Left lobe of liver (tissue), 2 donors: ENCODE data around the gene BCL6B. TPM values are rescaled to one million over a fixed set of nuclear protein-coding genes. Genes with fewer than 3 reads are reported as not detected.
A peak's percentile ranks its signal among the peaks of the same experiment; 100 is the strongest.
"Not testable (repeated sequence)": the region's sequence is repeated elsewhere in the genome, so short reads cannot be mapped to it uniquely, and the experiment has no call there.

Experiments used
- ATAC-seq: fragments of 200-7000 bp; cut with Tn5 transposase; one replicate; pipeline ENCODE4 v1.9.1; 2020; ENCODE audit warnings: mild to moderate bottlenecking, moderate library complexity
- DNase-seq: peaks from one replicate; pipeline ENCODE4 v3.0.0-alpha.2; 2020; ENCODE audit warnings: low spot score
- total RNA-seq: library from RNA; stranded (reverse); gene quantifications from one replicate; pipeline ENCODE4 v1.2.1, GENCODE V29; 2021
- donor health status: DM: no; HTN: no; CAD: no; lungs with moderate emphysema.
- donor health status: DM: no; HTN: yes; CAD: no.

BCL6B gene
- total RNA-seq, 1 donor from 2014 or later: 1.7 TPM

DNA sequence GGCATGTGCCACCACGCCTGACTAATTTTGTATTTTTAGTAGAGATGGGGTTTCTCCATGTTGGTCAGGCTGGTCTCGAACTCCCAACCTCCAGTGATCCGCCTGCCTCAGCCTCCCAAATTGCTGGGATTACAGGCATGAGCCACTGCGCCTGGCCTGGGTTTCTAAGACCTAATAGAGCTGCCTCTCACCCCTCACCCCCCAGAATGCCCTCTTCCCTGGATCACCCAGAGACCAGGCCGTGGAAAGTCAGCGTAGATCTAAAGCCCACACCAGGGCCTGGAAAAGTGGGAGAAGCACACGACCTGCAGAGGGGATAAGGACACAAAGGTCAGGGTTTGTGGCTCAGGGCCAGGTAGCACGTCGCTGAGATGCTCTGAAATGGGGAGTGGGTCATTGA is 27.7 kb downstream of the BCL6B start:
- not testable (repeated sequence) for DNase-seq, ATAC-seq

DNA sequence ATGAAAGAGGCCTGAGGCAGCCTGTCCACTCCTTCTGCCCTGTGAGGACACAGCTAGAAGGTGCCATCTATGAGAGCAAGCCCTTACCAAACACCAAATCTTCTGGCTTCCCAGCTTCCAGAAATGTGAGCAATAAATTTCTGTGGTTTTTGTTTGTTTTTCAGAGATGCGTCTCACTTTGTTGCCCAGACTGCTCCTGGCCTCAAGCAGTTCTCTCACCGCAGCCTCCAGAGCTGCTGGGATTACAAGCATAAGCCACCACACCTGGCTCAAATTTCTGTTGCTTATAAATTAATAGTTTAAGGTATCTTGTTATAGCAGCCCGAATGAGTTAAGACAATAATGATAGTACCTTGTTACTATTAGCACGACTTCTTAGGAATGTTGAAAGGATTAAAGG is 33.5 kb downstream of the BCL6B start:
- ATAC-seq (no peak), DNase-seq (no peak)

GRCh38 chr17:7058831-7059447 is 36.1 kb downstream of the BCL6B start:
- ATAC-seq (peak; percentile 32), DNase-seq (no peak)

DNA sequence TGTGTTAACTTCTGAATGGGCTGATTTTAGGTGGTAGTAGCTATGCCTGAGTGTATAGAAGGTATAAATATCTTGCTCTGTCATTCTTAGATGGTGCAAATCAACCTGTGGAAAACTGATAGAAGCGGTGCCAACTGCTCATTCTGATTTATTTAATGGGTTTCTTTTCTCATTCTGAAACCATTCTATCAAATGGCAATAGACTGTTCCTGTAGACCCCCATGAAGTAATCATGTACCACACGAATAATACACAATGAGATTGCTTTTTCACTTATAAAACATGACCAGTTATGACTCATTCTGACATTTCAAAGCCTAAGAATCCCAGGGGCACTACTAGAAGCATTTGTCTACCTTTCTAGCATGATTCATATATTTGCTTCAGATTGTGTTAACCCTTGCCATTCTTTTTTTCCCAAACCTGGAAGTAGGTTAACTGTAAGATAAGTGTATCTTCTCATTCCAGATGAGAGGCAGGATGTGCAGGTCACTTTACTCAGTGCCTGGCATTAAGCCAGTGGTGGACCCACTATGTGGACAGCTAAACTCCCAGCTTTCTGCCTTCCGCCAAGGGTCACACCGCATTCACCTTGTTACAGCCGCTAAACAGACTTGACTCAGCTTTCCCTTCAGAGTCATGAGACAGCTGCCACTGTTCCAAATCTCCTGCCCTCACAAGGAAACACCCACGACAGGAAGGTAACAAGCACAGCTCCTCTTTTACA is 37.5 kb downstream of the BCL6B start:
- DNase-seq (no peak), ATAC-seq (no peak)

DNA sequence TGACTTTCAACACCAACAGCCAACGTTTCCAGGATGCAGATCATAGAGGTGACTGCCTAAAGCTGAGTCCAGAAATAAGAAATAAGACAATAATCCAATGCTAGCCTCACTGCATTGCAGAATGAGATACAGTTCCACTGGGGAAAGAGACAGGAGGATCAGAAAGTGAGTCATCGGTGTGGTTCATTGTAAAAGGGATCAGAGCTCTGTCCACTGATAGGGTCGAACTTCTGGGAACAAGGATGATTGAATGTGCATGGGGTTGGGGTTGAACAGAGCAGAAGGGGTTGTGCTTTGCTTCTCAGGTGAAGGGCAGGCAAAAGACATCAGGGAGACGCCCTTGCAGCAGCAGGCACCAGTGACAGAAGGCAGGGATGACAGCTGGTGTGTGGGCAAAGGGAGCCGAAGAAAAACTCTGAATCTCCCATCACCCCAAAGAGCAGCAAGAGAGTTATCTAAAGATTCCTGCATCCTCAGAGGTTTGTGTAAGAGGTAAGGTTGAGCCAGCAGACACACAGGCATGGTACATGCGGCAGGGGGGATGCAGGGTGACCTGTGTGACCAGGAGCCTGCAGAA is 40.8 kb downstream of the BCL6B start:
- DNase-seq: no peak
- ATAC-seq: no peak

DNA sequence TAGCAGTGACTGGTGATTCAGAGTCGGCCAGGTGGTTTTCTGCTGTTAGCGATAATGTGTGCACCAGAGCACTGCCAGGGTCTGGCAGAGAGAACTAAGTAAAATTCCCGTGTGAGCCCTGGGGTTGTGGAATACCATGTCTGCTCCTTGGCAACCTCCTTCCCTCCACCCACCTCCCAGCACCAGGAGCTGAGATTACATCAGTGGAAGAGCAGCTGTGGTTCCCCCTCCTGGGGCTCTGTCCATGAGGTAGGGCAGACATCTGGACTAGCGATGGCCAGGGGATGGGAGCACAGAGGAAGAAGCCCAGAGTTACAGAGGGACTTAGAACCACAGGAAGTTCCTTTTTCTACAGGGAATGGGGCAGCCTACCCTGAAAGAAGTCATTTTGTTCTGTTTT is 41.4 kb downstream of the BCL6B start:
- ATAC-seq (no peak), DNase-seq (no peak)

- peak; percentile 79 for ATAC-seq
- no peak for DNase-seq
Observed at GRCh38 chr17:7067198-7067597, 44.3 kb downstream of the BCL6B start.

DNA sequence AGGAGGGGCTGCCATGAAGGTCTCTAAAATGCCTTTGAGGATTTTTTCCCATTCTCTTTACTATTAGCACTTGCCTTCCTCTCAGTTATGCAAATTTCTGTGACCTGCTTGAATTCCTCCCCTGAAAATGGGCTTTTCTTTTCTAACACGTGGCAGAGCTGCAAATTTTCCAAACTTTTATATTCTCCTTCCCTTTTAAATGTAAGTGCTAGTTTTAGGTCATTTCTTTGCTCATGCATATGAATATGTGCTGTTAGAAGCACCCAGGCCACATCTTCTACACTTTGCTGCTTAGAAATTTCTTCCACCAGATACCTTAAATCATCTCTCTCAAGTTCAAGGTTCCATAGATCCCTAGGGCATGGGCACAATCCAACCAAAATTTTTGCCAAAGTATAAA is 45.4 kb downstream of the BCL6B start:
- ATAC-seq (no peak), DNase-seq (no peak)

DNA sequence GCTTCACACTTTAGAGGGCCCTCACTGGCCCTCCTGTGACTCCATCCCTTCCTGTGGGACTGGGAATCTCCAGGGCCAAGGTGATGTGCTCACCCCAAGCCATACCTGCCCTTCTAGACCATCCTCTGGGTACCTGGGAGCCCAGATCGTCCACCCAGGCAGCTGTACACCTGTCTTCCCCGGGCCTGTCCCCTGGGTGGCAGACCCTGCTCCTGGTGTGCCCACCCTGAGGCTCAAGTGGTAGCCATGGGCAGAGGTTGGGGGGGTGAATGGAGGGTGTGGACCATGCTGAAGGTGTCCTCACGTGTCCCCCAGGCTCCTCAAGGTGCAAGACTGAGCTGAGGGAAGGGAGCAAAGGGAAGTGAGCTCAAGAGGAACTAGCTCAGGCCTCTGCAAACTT is 47.9 kb downstream of the BCL6B start:
- DNase-seq: no peak
- ATAC-seq: no peak

- DNase-seq (no peak), ATAC-seq (no peak)
Observed at GRCh38 chr17:7072406-7072805, 49.6 kb downstream of the BCL6B start.

DNA sequence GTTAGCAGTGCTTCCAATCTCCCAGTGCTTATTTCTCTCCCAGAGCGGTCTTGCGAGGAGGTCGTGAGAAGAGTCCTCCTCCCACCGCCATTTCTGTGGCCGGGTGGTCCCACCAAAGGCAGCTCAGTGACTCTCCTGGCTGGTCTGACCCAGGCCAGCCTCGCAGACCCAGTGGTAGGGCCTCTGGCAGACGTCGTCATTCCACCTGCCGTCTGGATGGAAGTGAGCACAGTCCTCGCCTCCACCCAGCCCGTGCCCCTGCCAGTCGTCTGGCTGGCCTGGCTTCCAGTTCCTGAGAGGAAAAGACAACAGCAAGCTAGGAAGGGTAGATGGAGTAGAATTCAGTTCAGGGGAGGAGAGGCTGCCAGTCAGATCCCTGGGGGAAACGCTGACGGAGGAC is 52.1 kb downstream of the BCL6B start:
- DNase-seq (no peak), ATAC-seq (no peak)

DNA sequence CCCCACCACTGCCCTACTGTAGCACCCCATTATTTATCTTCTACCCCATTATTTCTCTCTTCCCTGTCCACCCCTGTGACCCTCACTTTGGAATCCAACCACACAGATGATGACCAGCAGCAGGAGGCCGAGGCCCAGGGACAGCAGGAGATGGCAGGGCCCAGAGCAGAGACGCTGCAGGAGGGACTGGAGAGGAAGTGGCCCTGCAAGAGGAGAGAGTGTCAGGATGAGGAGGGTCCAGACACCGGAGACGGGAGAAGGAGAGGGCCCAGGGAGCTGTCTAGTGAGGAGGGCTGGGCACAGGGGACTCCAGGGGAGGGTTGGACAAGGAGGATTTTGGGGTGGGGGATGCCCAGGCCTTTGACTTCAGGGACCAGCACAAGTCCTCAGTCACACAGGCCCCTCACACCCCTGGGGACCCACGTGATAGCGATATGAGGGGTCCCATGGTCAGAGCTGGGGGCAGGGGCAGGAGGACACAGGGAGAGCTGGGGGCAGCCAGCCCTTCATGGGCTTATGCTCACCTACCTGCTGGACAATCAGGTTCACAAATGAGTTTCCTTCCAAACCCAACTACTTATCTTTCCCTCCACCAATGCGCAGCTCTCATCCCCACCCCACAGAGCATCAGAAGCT is 55.2 kb downstream of the BCL6B start:
- no peak for DNase-seq
- no peak for ATAC-seq

- DNase-seq: no peak
- no peak for ATAC-seq
Observed at GRCh38 chr17:7078711-7079110, 55.9 kb downstream of the BCL6B start.

Other genes starting within 250 kb of the BCL6B start
- 0.13 TPM for gene FBXO39, start 246.8 kb upstream of the BCL6B start, total RNA-seq
- gene TEKT1, start 191.3 kb upstream of the BCL6B start, total RNA-seq: not detected
- gene ALOX12, start 27.0 kb upstream of the BCL6B start, total RNA-seq: not detected
- 83.9 TPM for gene RNASEK, start 10.4 kb upstream of the BCL6B start, total RNA-seq
- 39.9 TPM for gene SLC16A13, start 13.0 kb downstream of the BCL6B start, total RNA-seq
- 2.5 TPM for gene SLC16A11, start 21.0 kb downstream of the BCL6B start, total RNA-seq
- 1.1 TPM for gene CLEC10A, start 57.2 kb downstream of the BCL6B start, total RNA-seq
- gene ASGR2, start 91.8 kb downstream of the BCL6B start, total RNA-seq: 442 TPM
- gene ASGR1, start 156.3 kb downstream of the BCL6B start, total RNA-seq: 526 TPM
- 5.5 TPM for gene DLG4, start 196.8 kb downstream of the BCL6B start, total RNA-seq
- 1,044 TPM for gene ACADVL, start 196.9 kb downstream of the BCL6B start, total RNA-seq
- 10.0 TPM for gene DVL2, start 211.5 kb downstream of the BCL6B start, total RNA-seq
- gene PHF23, start 216.4 kb downstream of the BCL6B start, total RNA-seq: 16.5 TPM
- 235 TPM for gene GABARAP, start 219.4 kb downstream of the BCL6B start, total RNA-seq
- gene CTDNEP1, start 228.7 kb downstream of the BCL6B start, total RNA-seq: 35.1 TPM
- 27.5 TPM for gene ELP5, start 229.2 kb downstream of the BCL6B start, total RNA-seq
- gene CLDN7, start 239.4 kb downstream of the BCL6B start, total RNA-seq: 20.5 TPM